Upper lobe of left lung (tissue), 6 donors: ENCODE data around the gene EXOC4. TPM values are rescaled to one million over a fixed set of nuclear protein-coding genes. Genes with fewer than 3 reads are reported as not detected.

ENCODE experiments used
- ATAC-seq, 2 donors: fragments of 200-7000 bp; cut with Tn5 transposase; one replicate each; pipeline ENCODE4 v1.9.1; 2022; ENCODE audit warnings: mild to moderate bottlenecking in 2 of 2, moderate library complexity in 2 of 2; ENCODE audit not compliant: low FRiP score in 2 of 2
- DNase-seq, 2 donors: peaks; one replicate each; pipeline ENCODE4 v3.0.0-alpha.2; 2019 to 2020
- H3K27ac ChIP-seq, 4 donors: fragments of 200-600 bp; sonication (generic); one replicate each; pipeline ENCODE4 v1.5.1; 2016 to 2019
- H3K27me3 ChIP-seq, 4 donors: fragments of 200-600 bp; sonication (generic); one replicate each; pipeline ENCODE4 v1.5.1; 2017 to 2019
- H3K36me3 ChIP-seq, 4 donors: fragments of 200-600 bp; sonication (generic); one replicate each; pipeline ENCODE4 v1.5.1; 2016 to 2019
- H3K4me1 ChIP-seq, 4 donors: fragments of 200-600 bp; sonication (generic); one replicate each; pipeline ENCODE4 v1.5.1; 2018 to 2019
- H3K4me3 ChIP-seq, 4 donors: fragments of 200-600 bp; sonication (generic); one replicate each; pipeline ENCODE4 v1.5.1; 2017 to 2019; ENCODE audit warnings: mild to moderate bottlenecking in 2 of 4, moderate library complexity in 1 of 4
- H3K9me3 ChIP-seq, 4 donors: fragments of 200-600 bp; sonication (generic); one replicate each; pipeline ENCODE4 v1.5.1; 2018 to 2019
- CTCF ChIP-seq, 6 experiments: fragments of 450-650 bp in 4 of 6; fragments of 200-600 bp in 2 of 6; sonication (generic) in 2 of 6; IDR thresholded peaks; one replicate each; pipeline ENCODE4 v1.5.1; 2016 to 2019; ENCODE audit warnings: antibody characterized with exemption in 6 of 6
- EP300 ChIP-seq, 4 donors: sonication (generic); formaldehyde crosslinking; IDR thresholded peaks; one replicate each; pipeline ENCODE4 v1.5.1; 2017; ENCODE audit warnings: antibody characterized with exemption in 4 of 4, control low read depth in 2 of 4
- POLR2A ChIP-seq, 4 donors: fragments of 450-650 bp; IDR thresholded peaks; one replicate each; pipeline ENCODE4 v1.5.1; 2016 to 2017; ENCODE audit warnings: antibody characterized with exemption in 4 of 4, mild to moderate bottlenecking in 2 of 4
- POLR2AphosphoS5 ChIP-seq, 2 donors: sonication (generic); formaldehyde crosslinking; IDR thresholded peaks; one replicate each; pipeline ENCODE4 v1.5.1; 2017; ENCODE audit warnings: antibody characterized with exemption in 2 of 2
- WGBS, 2 donors: methylation state at CpG; one replicate each; pipeline ENCODE4 v1.1.5; 2017 to 2018; 5-methylcytosine and 5-hydroxymethylcytosine counted together
- total RNA-seq, 6 donors: library from RNA; depleted of rRNA in 4 of 6; stranded (reverse); fragments of >200 nt in 4 of 6; gene quantifications; one replicate each; pipeline versions ENCODE4 v1.1.0 to v1.2.1, GENCODE V29; 2016 to 2021
- donor health status: DM: no; HTN: no; CAD: no; lungs with moderate emphysema.
- donor health status: DM: no; HTN: yes; CAD: no; lungs with severe emphysema.

The EXOC4 gene
- total RNA-seq, 6 donors from 2014 or later: 56.3 to 325 (median 99.4) TPM

GRCh38 chr7:133712544-133712943 is 459.7 kb downstream of the EXOC4 start:
- Histone ChIP-seq H3K9me3 (no peaks in the 10 kb centered on the region), H3K36me3 (no peaks in the 10 kb centered on the region), H3K4me3 (no peak overlapping the region), H3K27ac (no peak overlapping the region), H3K4me1 (no peaks in the 10 kb centered on the region), H3K27me3 (no peaks in the 10 kb centered on the region)
- ATAC-seq (no peak), DNase-seq (no peak)
- WGBS, 2 donors: 96 to 98% methylated on average over 2 of the region's 2 CpGs
- TF ChIP-seq CTCF (IDR thresholded peaks at IDR 0.05) (no peak), EP300 (IDR thresholded peaks at IDR 0.05) (no peak), POLR2A (IDR thresholded peaks at IDR 0.05) (no peak), POLR2AphosphoS5 (IDR thresholded peaks at IDR 0.05) (no peak)

GRCh38 chr7:133714654-133715053 is 461.8 kb downstream of the EXOC4 start:
- DNase-seq (no peak), ATAC-seq (no peak)
- Histone ChIP-seq H3K36me3 (no peaks in the 10 kb centered on the region), H3K4me3 (no peak overlapping the region), H3K27me3 (no peaks in the 10 kb centered on the region), H3K4me1 (no peaks in the 10 kb centered on the region), H3K9me3 (no peaks in the 10 kb centered on the region), H3K27ac (no peak overlapping the region)
- TF ChIP-seq POLR2A (IDR thresholded peaks at IDR 0.05): no peak
- WGBS, 2 donors: 91 to 93% methylated on average over 3 of the region's 3 CpGs

GRCh38 chr7:133718131-133718530 is 465.3 kb downstream of the EXOC4 start:
- Histone ChIP-seq H3K36me3 (no peaks in the 10 kb centered on the region), H3K9me3 (no peaks in the 10 kb centered on the region), H3K4me3 (no peak overlapping the region), H3K4me1 (no peaks in the 10 kb centered on the region), H3K27ac (no peak overlapping the region), H3K27me3 (no peaks in the 10 kb centered on the region)
- DNase-seq (no peak), ATAC-seq (no peak)
- WGBS, 2 donors: 94 to 97% methylated on average over 1 of the region's 1 CpG
- TF ChIP-seq POLR2A (IDR thresholded peaks at IDR 0.05) (no peak), EP300 (IDR thresholded peaks at IDR 0.05) (no peak), CTCF (IDR thresholded peaks at IDR 0.05) (no peak), POLR2AphosphoS5 (IDR thresholded peaks at IDR 0.05) (no peak)

- Histone ChIP-seq H3K27me3 (no peaks in the 10 kb centered on the region), H3K36me3 (no peaks in the 10 kb centered on the region), H3K27ac (no peak overlapping the region), H3K4me1 (no peaks in the 10 kb centered on the region), H3K9me3 (no peaks in the 10 kb centered on the region), H3K4me3 (no peak overlapping the region)
- no peak for TF ChIP-seq POLR2AphosphoS5 (IDR thresholded peaks at IDR 0.05)
- no peak for TF ChIP-seq EP300 (IDR thresholded peaks at IDR 0.05)
- no peak for TF ChIP-seq CTCF (IDR thresholded peaks at IDR 0.05)
- no peak for TF ChIP-seq POLR2A (IDR thresholded peaks at IDR 0.05)
- no peak for DNase-seq
- 79 to 100% methylated on average over 1 of the region's 1 CpG for WGBS, 2 donors
- ATAC-seq: no peak
These were observed 470.2 kb downstream of the EXOC4 start for GRCh38 chr7:133723044-133723443.

GRCh38 chr7:133724148-133724547 is 471.3 kb downstream of the EXOC4 start:
- H3K27me3 ChIP-seq: no peaks in the 10 kb centered on the region
- no peak for DNase-seq
- no peaks in the 10 kb centered on the region for H3K36me3 ChIP-seq
- no peaks in the 10 kb centered on the region for H3K4me1 ChIP-seq
- no peak for ATAC-seq
- H3K9me3 ChIP-seq: no peaks in the 10 kb centered on the region
- no peak overlapping the region for H3K4me3 ChIP-seq
- 92 to 94% methylated on average over 2 of the region's 2 CpGs for WGBS, 2 donors
- TF ChIP-seq POLR2AphosphoS5 (IDR thresholded peaks at IDR 0.05) (no peak), CTCF (IDR thresholded peaks at IDR 0.05) (no peak), EP300 (IDR thresholded peaks at IDR 0.05) (no peak), POLR2A (IDR thresholded peaks at IDR 0.05) (no peak)
- H3K27ac ChIP-seq: no peak overlapping the region
